ENCODE results near the gene SARDH. TPM values are rescaled to one million over a fixed set of nuclear protein-coding genes. Genes with fewer than 3 reads are reported as not detected.

The SARDH gene
- total and polyA plus RNA-seq, 2 of the 13 experiments (the other 11 are each of a cell fraction or from before 2014, with no cell fraction given), result 11.6 to 34.9 TPM

- TF ChIP-seq MAFF (IDR thresholded peaks at IDR 0.05; ENCODE audit: low read depth, low read length), result no peak
These were observed 51.2 kb downstream of the SARDH start (continued) for GRCh38 chr9:133686642-133687575.

- in situ Hi-C loops (cut with HindIII; ENCODE audit: extremely low pct_ligation_motif_present, low pct_unique_long_range_greater_than_20kb) (no loop called here), intact Hi-C loops (cut with micrococcal nuclease; ENCODE audit: unreplicated experiment) (no loop called here)
- H3K9me3 ChIP-seq (ENCODE audit: low read length), result no peaks in the 10 kb centered on the region
- no peaks in the 10 kb centered on the region; the same call in 1 of the 2 replicates for H4K20me1 ChIP-seq (ENCODE audit: insufficient read depth, low read length)
- H3K4me1 ChIP-seq (ENCODE audit: insufficient read depth, low read length), result no peaks in the 10 kb centered on the region
- WGBS (ENCODE audit: low lambda C conversion rate), result 93% methylated on average over 10 of the region's 18 CpGs
- no peak overlapping the region for H3K4me3 ChIP-seq (replicated peaks in 1 of 3; ENCODE audit: insufficient read depth in 1 of 3, low read depth in 2 of 3, low read length in 3 of 3)
- CTCF ChIA-PET (ENCODE audit: low intra/inter-chr PET ratio, low total read pairs), result no interaction called here
- no peak overlapping the region for H3K27ac ChIP-seq (ENCODE audit: extremely low read length, insufficient read depth, low read length)
- POLR2A ChIA-PET, result no interaction called here
- H3K9ac ChIP-seq (ENCODE audit: insufficient read depth, low read depth, low read length), result no peak overlapping the region
- ATAC-seq (no peak), FAIRE-seq (no peak), DNase-seq (ENCODE audit: low spot score) (no peak)
- H2AFZ ChIP-seq (ENCODE audit: low read length), result no peak overlapping the region
- no peak overlapping the region for H3K4me2 ChIP-seq (ENCODE audit: low read depth, low read length)
- H3K79me2 ChIP-seq (ENCODE audit: insufficient read depth, low read length), result no peaks in the 10 kb centered on the region
- no TSS peak for BruUV-seq (replicated peaks)
- peaks cover 12 to 13% of the 10 kb centered on the region in 2 experiments for H3K36me3 ChIP-seq (replicated peaks in 1 of 2; ENCODE audit: control insufficient read depth in 1 of 2, insufficient read depth in 2 of 2, low read length in 2 of 2)
- no peaks in the 10 kb centered on the region for H3K27me3 ChIP-seq (ENCODE audit: control insufficient read depth in 1 of 2, insufficient read depth in 2 of 2, low read length in 2 of 2)
- TF ChIP-seq IRX3 (CRISPR knock-in tag; IDR thresholded peaks at IDR 0.05; ENCODE audit: borderline replicate concordance, low read depth) (no peak), SP4 (CRISPR knock-in tag; IDR thresholded peaks at IDR 0.05) (no peak), HINFP (CRISPR knock-in tag; IDR thresholded peaks at IDR 0.05; ENCODE audit: low read depth) (no peak), ZNF687 (CRISPR knock-in tag; IDR thresholded peaks at IDR 0.05) (no peak), ZNF256 (CRISPR knock-in tag; conservative IDR thresholded peaks at IDR 0.05) (no peak), PATZ1 (CRISPR knock-in tag; IDR thresholded peaks at IDR 0.05) (no peak), CSRNP1 (CRISPR knock-in tag; IDR thresholded peaks at IDR 0.05) (no peak), ZNF251 (CRISPR knock-in tag; IDR thresholded peaks at IDR 0.05) (no peak)
These were observed 52.2 kb downstream of the SARDH start for GRCh38 chr9:133685653-133686609.
